Sigmoid colon (tissue), 4 donors: ENCODE measurements around the gene PLP2.

Experiments used
- CTCF ChIP-seq, 4 experiments: fragments of 450-650 bp in 3 of 4; fragments of 200-600 bp in 1 of 4; IDR thresholded peaks; one replicate each; pipeline ENCODE4 v1.5.1; 2016 to 2019; ENCODE audit warnings: antibody characterized with exemption in 4 of 4, mild to moderate bottlenecking in 3 of 4, moderate library complexity in 2 of 4
- EP300 ChIP-seq, 4 donors: sonication (generic); formaldehyde crosslinking; IDR thresholded peaks; one replicate each; pipeline ENCODE4 v1.6.1; 2017; ENCODE audit warnings: antibody characterized with exemption in 4 of 4
- POLR2AphosphoS5 ChIP-seq, 4 donors: sonication (generic); formaldehyde crosslinking; IDR thresholded peaks; one replicate each; pipeline ENCODE4 v1.6.1; 2017; ENCODE audit warnings: antibody characterized with exemption in 4 of 4

DNA sequence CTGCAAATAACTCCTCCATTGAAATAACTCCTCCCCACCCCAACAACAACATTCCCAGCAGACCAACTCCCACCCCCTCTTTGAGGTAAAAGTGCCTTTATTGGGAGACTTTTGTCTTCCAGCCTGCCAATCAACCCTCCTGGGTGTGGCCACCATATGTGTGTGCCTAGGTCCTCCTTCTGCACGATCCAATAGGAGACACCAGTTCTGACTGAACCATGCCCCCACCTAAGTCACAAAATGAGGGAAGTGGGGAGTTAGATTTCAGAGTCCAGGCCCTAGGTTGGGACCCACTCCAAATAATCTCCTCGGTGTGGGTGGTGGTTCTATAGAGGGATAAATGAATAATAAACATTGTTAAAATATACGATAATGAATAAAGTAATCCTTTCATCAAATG is 3.0 kb downstream of the PLP2 start:
- no peak for TF ChIP-seq POLR2AphosphoS5 (IDR thresholded peaks at IDR 0.05)
- TF ChIP-seq CTCF (IDR thresholded peaks at IDR 0.05): no peak
- no peak for TF ChIP-seq EP300 (IDR thresholded peaks at IDR 0.05)
